Measurements from ENCODE around the gene RPS15. TPM values are rescaled to one million over a fixed set of nuclear protein-coding genes. Genes with fewer than 3 reads are reported as not detected.

Gene RPS15
- total RNA-seq, 1 donor from 2014 or later, result 1,175 TPM

GRCh38 chr19:1467490-1468273, 29.5 kb downstream of the RPS15 start:
- TF ChIP-seq CTCF (IDR thresholded peaks at IDR 0.05; ENCODE audit: unreplicated experiment), result no peak
- no peak overlapping the region for H3K27ac Mint-ChIP-seq (ENCODE audit: unreplicated experiment)
- H3K36me3 Mint-ChIP-seq (ENCODE audit: low read depth, unreplicated experiment), result no peaks in the 10 kb centered on the region
- H3K4me1 Mint-ChIP-seq (ENCODE audit: unreplicated experiment), result no peaks in the 10 kb centered on the region
- H3K27me3 Mint-ChIP-seq (ENCODE audit: unreplicated experiment), result peaks cover 12% of the 10 kb centered on the region
- no peaks in the 10 kb centered on the region for H3K9me3 Mint-ChIP-seq (ENCODE audit: unreplicated experiment)
- DNase-seq (ENCODE audit: low spot score), result no peak
- H3K4me3 Mint-ChIP-seq (ENCODE audit: unreplicated experiment), result no peak overlapping the region

- peaks cover 4% of the 10 kb centered on the region for H3K36me3 Mint-ChIP-seq (ENCODE audit: low read depth, unreplicated experiment)
- H3K4me3 Mint-ChIP-seq (ENCODE audit: unreplicated experiment), result no peak overlapping the region
- no peaks in the 10 kb centered on the region for H3K4me1 Mint-ChIP-seq (ENCODE audit: unreplicated experiment)
- no peak for TF ChIP-seq CTCF (IDR thresholded peaks at IDR 0.05; ENCODE audit: unreplicated experiment)
- peaks cover 16% of the 10 kb centered on the region for H3K27me3 Mint-ChIP-seq (ENCODE audit: unreplicated experiment)
- H3K27ac Mint-ChIP-seq (ENCODE audit: unreplicated experiment), result no peak overlapping the region
- DNase-seq (ENCODE audit: low spot score), result no peak
- H3K9me3 Mint-ChIP-seq (ENCODE audit: unreplicated experiment), result no peaks in the 10 kb centered on the region
Measured at GRCh38 chr19:1468274-1468820, 30.2 kb downstream of the RPS15 start.

- Mint-ChIP-seq H3K9me3 (ENCODE audit: unreplicated experiment) (no peaks in the 10 kb centered on the region), H3K4me3 (ENCODE audit: unreplicated experiment) (no peak overlapping the region), H3K27ac (ENCODE audit: unreplicated experiment) (no peak overlapping the region), H3K4me1 (ENCODE audit: unreplicated experiment) (no peaks in the 10 kb centered on the region), H3K27me3 (ENCODE audit: unreplicated experiment) (peaks cover 17% of the 10 kb centered on the region), H3K36me3 (ENCODE audit: low read depth, unreplicated experiment) (peaks cover 4% of the 10 kb centered on the region)
- no peak for TF ChIP-seq CTCF (IDR thresholded peaks at IDR 0.05; ENCODE audit: unreplicated experiment)
- DNase-seq (ENCODE audit: low spot score), result no peak
Measured at GRCh38 chr19:1468821-1469254, 30.6 kb downstream of the RPS15 start.

- TF ChIP-seq CTCF (IDR thresholded peaks at IDR 0.05; ENCODE audit: unreplicated experiment), result no peak
- DNase-seq (ENCODE audit: low spot score), result no peak
- Mint-ChIP-seq H3K27ac (ENCODE audit: unreplicated experiment) (no peak overlapping the region), H3K36me3 (ENCODE audit: low read depth, unreplicated experiment) (peaks cover 4% of the 10 kb centered on the region), H3K4me3 (ENCODE audit: unreplicated experiment) (no peak overlapping the region), H3K9me3 (ENCODE audit: unreplicated experiment) (no peaks in the 10 kb centered on the region), H3K4me1 (ENCODE audit: unreplicated experiment) (no peaks in the 10 kb centered on the region), H3K27me3 (ENCODE audit: unreplicated experiment) (peaks cover 14% of the 10 kb centered on the region)
Measured at GRCh38 chr19:1469255-1470054, 31.3 kb downstream of the RPS15 start.

- DNase-seq (ENCODE audit: low spot score), result no peak
- no peak overlapping the region for H3K4me3 Mint-ChIP-seq (ENCODE audit: unreplicated experiment)
- H3K27ac Mint-ChIP-seq (ENCODE audit: unreplicated experiment), result no peak overlapping the region
- TF ChIP-seq CTCF (IDR thresholded peaks at IDR 0.05; ENCODE audit: unreplicated experiment), result no peak
- H3K27me3 Mint-ChIP-seq (ENCODE audit: unreplicated experiment), result peaks cover 11% of the 10 kb centered on the region
- H3K4me1 Mint-ChIP-seq (ENCODE audit: unreplicated experiment), result no peaks in the 10 kb centered on the region
- H3K9me3 Mint-ChIP-seq (ENCODE audit: unreplicated experiment), result no peaks in the 10 kb centered on the region
- H3K36me3 Mint-ChIP-seq (ENCODE audit: low read depth, unreplicated experiment), result peaks cover 4% of the 10 kb centered on the region
Measured at GRCh38 chr19:1470055-1470304, 31.8 kb downstream of the RPS15 start.
